Endometrial microvascular endothelial cells (primary cell): ENCODE results near the gene HOXA5. TPM values are rescaled to one million over a fixed set of nuclear protein-coding genes. Genes with fewer than 3 reads are reported as not detected.

Experiments
- in situ Hi-C: cut with HindIII; loops from 2 replicates; pipeline ENCODE4 v1.10.0; 2017; ENCODE audit warnings: low sequenced_read_pairs, low pct_unique_long_range_greater_than_20kb; ENCODE audit errors: inconsistent ontology term
- total RNA-seq: library from RNA; depleted of rRNA; stranded (reverse); fragments of >200 nt; gene quantifications from one replicate; pipeline ENCODE4 v1.2.3, GENCODE V29; 2015; ENCODE audit errors: inconsistent ontology term

Gene HOXA5
- total RNA-seq, 1 donor from 2014 or later: 4.4 TPM

DNA sequence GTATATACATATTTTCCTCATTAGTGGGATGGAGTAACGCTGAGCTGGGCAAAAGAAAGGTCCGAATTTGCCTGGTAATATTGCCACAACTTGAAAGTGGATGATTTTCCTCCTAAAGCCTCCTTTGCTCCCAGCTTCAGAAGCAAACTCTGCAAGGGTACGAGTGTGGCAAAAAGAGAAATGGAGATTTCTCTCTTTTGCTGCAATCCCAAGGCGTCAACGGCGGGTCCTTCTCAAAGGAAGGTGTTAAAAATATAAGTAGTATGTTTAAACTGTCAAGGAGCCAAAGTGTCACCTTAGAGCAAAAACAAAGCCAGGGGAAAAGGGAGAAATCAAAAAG is 28.6 kb downstream of the HOXA5 start:
- in situ Hi-C loops: no loop called here

DNA sequence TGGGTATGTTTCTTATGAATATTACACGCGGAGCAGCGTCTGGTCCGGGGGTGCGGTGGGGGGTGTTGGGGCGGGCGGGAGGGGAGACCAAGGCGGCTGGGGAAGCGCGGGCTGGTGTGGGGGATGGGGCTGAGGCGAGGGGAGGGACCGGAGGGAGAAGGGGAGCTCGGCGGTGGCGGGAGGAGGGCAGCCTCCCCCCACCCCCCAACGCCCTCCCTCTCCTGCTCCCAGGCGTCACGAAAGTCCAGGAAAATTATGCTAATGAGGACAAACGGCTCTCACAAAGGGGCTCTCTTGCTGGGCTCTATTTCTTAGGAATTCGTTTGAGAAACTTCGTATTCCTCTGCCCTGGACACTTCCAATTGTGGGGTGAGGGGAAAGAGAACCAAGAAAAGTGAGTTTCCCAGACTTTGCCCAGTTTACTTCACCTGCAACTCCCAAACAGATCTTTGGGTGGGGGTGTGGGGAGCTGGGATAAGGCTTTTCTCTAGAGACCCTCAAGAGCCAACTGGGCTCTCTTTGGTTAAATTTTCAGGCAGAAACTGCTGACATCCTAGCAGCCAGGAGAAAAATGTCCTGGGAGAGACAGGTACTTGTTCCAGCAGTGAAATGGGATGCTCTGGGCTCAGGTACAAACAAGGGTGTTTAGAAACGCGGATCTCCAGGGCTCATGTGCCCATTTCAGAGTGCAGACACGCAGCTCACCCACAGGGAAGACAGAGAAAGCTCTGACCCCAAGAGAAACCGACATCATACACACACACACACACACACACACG is 29.3 kb downstream of the HOXA5 start:
- in situ Hi-C loops: no loop called here

DNA sequence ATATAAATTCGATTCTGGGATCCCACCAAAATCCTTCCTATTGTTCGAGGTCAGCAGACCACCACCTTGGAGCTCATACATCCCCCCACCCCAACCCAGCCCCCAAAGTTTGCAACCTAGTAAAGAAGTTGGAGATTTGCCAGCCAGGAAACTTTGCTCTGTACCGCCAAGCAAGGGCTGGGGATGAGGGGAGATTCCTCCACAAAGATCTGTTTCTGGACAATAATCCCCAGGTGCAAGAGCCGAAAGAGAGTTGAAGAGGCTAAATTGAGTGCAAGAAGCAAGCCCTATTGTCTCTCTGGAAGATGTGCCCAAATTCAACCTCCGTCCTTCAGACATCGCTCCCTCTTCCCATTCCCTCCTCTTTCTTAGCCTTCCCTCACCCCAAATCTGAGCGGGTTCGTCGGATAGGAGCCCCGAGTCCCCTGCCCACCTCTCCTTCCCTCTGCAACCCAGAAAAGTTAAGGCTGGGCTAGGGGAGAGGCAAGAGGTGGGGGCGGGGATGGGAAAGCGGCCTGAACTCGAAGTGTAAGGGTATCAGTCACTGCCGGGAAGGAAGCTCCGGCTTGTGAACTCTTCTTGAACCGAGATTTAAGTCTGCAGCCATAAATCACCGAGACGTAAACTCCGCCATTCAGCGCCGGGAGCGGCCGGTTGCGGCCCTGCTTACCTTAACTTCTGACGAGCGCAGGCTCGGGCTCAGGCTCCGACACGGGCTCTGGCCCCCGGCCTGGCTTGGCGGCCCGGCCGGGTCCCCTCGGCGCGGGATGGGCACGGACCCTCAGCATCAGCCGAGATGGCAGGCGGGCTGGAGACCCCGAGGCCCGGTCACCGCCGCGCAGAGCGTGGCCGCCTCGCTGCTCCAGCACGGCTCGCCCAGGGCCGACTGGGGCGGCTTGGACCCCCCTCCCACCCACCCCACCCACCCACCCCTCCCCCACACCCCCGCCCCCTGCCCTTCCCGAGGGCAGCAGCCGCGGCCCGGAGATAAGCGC is 30.2 kb downstream of the HOXA5 start:
- in situ Hi-C loops: no loop called here

DNA sequence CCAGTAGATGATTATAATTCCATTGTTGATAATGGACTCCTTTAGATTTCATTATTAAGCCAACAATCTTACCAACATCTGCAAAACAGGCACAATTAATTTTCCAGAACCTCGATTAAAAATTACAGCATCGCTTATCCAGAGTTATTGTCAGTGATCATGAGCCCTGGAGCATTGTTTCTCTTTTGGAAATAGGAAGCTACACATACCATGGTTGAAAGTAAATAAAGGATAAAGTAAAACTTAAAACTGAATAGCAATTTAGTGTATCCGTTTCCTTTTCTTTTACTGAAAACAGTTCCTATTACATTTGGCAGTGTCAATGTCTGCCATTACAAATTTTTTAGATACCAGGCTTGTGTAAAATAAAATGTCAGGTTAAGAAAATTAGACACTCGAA is 31.1 kb downstream of the HOXA5 start:
- in situ Hi-C loops: no loop called here

DNA sequence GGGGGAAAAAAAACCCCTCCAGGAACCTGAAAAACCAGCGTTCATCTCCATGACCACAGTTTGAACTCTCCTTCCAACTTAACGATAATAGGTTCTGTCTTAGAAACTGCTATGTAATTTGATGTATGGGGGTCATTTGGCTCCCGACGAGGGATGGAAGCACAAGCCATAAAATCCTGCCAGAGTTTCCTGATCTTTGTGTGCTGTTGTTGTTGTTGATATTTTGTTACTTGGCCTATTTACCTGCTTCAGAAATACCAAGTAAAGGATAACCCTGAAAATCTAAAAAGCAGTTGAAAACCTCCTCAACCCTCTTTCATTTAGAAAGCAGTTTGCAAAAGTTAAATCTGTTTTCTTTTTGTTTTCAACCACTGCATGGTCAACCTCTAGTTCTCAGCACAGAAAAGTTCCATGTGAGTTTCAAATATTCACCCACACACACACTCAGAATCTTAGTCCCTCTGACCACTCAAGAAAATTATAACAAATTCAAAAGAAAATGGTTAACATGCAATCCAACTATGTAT is 31.7 kb downstream of the HOXA5 start:
- in situ Hi-C loops: no loop called here

DNA sequence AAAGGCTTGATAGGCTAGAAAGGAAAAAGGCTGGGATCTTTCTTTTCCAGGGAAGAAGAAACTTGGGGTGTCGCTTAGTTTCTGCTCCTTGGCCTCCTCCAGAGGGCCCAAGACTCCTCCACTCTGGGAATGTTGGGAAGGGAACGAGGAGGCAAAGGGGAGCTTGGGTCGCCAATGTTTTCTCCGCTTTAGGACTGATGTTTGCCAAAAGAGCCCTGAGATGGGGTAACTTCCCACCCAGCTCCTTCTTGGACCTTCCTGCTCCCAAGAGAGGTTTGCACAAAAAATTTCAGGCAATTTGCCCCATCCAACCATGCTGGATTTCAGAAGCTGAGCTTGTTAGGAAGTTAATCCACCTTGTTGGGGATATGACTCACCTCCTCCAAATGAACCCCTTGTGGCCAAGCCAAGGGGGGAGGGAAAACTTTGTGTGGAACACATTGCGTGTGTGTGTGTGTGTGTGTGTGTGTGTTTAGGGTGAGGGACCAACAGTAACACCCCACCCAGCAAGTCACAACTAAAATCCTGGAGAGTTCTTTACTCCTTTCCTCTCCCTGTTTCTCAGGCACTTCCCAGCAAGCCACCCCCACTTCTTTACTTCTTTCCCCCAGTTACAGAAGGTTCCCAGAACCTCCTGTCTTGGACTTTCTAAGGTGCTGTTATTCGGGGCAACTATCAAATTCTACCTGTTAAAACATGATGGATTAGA is 32.3 kb downstream of the HOXA5 start:
- in situ Hi-C loops: no loop called here

DNA sequence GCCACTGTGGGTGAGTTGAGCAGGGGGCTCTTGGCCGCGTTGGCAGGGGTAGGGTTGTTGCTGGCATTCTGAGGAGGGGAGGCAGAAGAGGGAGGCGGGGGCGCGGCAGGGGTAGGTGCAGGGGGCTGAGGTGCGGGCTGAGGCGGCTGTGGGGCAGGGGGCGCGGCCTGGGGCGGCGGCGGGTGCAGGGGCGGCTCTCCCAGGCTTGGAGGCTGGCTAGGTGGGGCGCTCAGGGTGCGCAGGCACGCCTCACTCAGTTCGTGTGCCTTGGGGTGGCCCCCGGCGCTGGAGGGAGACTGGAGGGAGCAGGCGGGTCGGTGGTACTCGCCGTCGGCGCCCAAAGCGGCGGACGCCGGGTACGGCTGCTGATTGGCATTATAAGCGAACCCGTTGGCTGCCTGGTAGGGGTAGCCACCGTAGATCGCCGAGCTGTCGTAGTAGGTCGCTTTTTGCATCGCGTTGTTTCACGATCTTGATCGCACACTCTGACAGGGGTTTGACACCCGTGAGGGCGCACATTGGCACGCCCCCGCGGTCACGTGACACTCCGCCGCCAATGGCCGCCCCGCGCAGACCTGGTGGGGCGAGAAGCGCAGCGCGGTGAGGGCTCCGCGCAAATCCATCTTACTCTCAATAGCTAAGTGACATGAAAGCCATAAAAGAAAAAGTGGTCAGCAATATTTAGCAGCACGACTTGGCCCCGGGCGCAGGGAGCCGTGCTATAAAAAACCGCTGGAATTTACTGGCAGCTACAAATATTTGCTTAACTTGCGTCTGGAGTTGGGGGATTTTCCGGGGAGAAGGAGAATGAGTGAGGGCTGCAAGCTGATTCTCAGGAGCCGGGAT is 33.1 kb downstream of the HOXA5 start:
- in situ Hi-C loops: no loop called here

DNA sequence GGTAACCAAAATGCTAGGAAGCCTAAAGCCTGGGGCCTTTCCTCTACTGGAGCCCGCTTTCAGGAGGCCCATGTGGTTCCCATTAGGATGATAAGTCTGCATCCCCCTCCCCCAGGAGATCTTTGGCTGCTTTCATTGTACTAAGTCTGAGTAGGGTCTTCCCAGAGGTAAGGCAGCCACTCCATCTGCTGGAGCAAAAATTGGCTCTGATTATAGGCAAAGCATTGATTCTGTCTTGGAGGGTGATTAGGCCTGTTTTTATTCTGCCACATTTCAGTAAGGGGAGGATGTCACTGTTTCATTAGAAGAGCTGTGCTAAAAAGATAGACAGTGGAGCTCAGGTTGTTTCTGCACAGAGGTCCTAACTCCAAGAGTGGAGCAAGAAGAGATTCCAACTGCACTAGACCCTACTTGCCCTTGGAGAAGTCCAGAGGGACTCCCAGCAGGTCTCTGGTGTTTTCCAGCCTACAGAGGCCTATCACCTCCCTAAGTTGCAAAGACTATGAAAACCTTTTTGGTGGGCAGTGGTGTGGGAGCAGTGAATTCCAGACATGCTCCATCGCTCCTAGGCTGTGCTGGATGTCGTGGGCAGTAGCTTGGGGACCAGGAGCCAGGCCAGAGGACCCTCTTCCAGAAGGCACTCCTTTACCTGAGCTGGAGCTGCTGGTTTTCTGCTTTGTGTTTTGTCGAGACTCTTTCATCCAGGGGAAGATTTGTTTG is 33.9 kb downstream of the HOXA5 start:
- in situ Hi-C loops: no loop called here

DNA sequence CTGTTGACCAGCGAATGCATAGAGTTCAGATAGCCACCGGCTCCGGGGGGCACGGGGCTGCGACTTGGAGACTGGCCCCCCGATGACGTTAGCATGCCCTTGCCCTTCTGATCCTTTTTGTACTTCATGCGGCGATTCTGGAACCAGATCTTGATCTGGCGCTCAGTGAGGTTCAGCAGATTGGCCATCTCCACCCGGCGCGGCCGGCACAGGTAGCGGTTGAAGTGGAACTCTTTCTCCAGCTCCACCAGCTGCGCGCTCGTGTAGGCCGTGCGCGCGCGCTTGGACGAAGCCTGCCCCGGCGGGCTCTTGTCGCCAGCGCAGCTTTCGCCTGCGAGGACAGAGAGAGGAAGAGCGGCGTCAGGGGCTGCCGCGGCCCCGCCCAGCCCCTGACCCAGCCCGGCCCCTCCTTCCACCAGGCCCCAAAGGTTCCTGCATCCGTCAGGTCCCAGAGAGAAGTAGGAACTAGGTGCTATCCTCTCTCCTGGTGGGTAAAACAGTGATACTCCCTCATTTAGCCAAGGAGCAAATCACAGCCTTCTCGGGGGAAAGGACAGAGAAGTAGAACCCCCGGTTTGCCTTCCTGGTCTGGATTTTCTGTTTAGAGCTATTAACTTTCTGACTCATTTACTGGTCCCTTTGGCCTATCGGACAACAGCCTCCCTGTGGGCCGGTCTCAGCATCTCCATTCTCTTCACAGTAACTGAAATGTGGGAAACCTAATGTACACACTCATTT is 34.9 kb downstream of the HOXA5 start:
- in situ Hi-C loops: no loop called here

DNA sequence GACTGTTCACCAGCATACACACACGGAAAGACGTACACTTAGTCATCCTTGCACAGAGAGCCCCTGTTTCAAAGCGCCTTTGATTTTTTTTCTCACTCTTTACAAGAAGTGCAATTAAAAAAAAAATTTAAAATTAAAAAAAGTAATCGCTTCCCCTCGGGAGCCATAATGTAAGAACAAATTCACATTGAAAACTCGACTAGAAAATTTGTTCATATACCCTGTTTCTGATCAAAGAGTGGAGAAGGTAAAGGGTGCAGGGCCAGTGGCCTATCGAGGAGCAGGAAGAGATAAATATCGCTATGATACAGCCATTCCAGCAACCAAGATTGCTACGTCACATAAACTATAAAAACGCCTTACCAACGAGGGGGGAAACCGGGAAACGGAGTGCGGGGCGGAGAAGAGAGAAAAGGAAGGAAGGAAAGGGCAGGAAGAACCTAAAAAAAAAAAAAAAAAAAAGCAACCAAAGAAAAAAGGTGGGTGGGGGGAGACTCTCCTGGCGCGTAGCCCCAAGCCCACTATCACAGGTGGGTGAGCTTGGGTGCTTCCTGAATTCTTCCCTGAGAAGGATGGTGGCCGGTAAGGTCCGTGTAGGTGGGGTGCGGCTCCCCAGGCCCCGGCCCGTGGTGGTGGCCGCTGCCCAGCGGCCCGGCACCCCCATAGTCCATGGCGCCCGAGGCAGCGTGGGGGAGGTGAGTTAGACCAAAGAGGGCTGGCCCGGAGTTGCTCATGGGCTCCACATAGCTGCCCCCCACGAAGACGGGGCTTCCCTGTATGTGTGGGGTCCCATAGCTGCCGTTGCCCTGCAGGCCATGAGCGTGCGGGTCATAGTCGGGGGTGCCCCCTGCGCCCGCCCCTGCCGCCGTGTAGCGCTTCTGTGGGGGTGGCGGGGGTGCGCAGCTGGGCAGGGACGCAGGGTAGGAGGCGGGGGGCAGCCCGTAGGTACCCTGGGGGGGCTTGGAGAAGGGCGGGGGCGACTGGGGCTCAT is 35.8 kb downstream of the HOXA5 start:
- in situ Hi-C loops: no loop called here

DNA sequence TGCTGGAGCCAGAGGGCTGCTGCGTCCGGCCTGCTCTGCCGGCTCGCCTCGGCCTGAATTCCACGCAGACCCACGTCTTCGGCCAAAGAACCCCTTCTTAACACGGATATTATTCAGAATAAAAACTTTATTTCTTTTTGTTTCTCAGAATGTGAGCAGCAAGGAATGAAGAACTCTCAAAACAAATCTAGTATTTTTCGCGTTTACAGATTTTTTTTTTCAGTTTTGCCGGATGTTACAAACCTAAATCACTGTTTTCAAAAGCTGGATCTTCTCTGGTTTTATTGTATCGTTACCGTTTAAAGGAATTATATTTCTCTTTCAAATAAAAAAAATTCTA is 36.6 kb downstream of the HOXA5 start:
- in situ Hi-C loops: no loop called here

DNA sequence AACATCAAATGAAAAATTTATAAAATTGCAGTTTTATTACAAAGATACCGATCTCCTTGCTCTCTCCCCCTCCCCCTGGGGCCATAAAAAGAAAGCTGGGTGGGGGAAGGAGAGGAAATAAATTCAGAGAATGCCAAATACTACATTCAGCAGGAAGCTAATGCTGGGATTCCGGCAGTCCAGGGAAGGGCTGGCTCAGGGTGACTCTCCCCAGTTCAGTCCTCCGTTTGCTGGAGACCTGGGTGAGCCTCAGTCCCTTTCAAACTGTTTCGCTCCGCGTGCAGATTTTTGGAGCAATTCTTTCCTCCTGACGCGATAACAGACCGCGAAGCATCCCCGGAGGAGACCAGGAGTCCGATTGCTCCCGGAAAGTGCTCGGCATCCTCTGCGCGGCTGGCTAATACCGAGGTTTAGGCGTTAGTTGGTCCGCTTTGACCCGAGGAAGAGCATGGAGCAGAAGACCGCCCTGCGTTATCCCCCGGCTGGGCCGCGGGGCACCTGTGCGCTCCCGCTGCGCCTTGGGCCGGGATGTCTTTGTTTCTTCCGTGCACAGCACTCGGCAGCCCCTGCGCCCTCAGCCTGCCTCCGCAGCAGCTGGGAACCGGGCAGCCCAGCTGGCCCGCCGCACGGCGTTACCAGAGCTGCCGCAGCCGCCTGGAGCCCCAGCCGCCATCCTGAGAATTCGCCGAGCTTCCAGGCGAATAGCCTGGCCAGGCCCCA is 37.1 kb downstream of the HOXA5 start:
- in situ Hi-C loops: no loop called here

DNA sequence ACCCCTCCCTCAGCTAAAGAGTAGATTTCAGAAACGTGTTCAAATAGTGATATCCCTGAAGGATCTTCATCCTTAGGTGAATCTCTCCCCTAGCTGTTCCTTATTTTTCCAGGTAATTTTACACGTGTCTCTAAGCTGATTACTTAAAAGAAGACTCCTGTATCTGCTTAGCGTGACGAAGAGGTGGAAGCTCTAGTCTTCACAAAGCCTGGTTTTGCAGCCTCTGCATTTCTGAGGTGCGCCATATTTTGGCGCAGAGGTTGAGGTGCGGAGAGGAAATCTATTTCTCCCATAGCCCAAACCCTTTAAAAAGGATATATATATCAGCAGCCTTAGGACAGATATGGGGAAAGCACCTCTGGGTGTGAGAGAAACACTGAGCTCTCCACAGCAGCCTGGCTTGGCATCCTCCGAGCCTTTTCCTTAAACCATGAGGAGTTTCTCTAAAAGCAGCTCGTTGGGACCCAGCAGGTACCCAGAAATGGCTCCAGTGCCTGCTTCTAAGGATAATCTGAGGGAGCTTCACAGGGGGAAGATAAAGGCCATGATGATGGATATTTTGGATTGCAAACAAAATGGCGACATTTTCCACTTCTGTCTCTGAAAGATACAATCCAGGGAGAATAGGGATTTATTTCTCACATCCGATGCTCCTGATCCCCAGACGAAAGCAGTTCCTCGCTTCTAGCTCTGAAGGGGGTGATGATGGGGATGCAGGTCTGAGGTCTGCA is 38.0 kb downstream of the HOXA5 start:
- in situ Hi-C loops: no loop called here

DNA sequence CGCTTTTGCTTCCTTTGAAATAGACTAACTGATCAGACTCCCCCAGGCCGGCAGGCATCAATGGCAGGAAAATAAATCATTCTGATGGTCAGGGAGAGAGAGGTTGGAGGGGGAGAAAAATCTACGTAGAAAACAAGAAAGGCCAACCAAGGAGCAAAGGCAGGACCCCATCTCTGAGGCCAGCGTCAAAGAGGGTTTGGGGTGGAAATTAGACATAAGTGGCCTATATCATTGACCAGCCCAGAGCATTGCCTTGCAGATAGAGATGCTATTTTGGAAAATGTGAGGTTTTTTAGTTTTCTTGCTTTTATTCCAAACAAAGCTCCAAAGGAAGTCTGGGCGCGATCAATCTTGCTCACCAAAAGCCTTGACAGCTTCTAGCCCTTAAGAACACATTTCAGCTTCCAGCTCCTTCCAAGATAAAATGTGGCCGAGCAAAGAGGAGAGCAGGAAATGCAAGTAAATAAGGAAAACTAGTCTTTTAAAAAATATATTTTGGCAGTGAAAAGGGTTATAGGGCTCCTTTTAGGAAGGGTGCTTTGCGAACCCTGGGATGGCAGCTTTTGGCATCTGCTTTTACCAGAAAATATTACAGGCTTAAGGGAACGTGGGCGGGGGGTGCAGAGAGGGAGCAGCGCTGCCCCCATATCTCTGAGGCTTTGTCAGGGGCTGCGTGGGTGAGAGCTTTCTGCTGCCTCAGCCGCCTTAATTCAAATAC is 39.0 kb downstream of the HOXA5 start:
- in situ Hi-C loops: no loop called here
